Measurements from ENCODE around the gene SNX25.

DNA sequence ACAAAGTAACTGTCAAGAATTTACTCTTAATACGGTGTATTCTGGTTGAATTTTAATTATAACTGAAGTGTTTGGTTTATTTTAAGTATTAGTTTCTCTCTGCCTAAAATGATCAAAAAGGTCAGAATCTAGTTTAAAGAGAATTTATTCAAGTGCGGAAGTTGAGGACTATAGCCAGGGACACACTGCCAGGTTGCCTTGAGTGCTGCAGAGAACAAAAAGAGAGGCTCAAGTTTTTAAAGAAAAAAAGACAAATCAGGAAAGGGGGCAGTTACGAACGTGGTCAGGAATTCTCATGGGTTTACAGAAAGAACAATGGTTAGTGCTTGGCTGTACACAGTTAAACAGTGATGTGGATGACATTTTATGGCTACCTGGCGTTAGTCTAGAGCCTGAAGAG is 81.3 kb downstream of the SNX25 start:
- no peak for TF ChIP-seq POLR2A (IDR thresholded peaks at IDR 0.05)
- TF ChIP-seq, protein P1, sequence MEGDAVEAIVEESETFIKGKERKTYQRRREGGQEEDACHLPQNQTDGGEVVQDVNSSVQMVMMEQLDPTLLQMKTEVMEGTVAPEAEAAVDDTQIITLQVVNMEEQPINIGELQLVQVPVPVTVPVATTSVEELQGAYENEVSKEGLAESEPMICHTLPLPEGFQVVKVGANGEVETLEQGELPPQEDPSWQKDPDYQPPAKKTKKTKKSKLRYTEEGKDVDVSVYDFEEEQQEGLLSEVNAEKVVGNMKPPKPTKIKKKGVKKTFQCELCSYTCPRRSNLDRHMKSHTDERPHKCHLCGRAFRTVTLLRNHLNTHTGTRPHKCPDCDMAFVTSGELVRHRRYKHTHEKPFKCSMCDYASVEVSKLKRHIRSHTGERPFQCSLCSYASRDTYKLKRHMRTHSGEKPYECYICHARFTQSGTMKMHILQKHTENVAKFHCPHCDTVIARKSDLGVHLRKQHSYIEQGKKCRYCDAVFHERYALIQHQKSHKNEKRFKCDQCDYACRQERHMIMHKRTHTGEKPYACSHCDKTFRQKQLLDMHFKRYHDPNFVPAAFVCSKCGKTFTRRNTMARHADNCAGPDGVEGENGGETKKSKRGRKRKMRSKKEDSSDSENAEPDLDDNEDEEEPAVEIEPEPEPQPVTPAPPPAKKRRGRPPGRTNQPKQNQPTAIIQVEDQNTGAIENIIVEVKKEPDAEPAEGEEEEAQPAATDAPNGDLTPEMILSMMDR (IDR thresholded peaks at IDR 0.05) = no peak

Measured in esophagus squamous epithelium (tissue), 4 donors.